HFFc6 (cell line): ENCODE data around the gene HOGA1. TPM values are rescaled to one million over a fixed set of nuclear protein-coding genes. Genes with fewer than 3 reads are reported as not detected.
"Not testable (repeated sequence)": the region's sequence is repeated elsewhere in the genome, so short reads cannot be mapped to it uniquely, and the experiment has no call there.

Experiments
- DNase-seq: peaks from one replicate; pipeline ENCODE4 v3.0.0-alpha.2; 2018
- H3K27ac Mint-ChIP-seq: 2 replicates; pipeline ENCODE4 v1.8.0; 2020; ENCODE audit warnings: mild to moderate bottlenecking, mixed read lengths
- H3K27me3 Mint-ChIP-seq: 2 replicates; pipeline ENCODE4 v1.8.0; 2021; ENCODE audit warnings: mild to moderate bottlenecking, moderate library complexity, mixed read lengths; ENCODE audit not compliant: insufficient read depth
- H3K36me3 Mint-ChIP-seq: 2 replicates; pipeline ENCODE4 v1.8.0; 2021; ENCODE audit warnings: low read depth, mixed read lengths
- H3K4me1 Mint-ChIP-seq: 2 replicates; pipeline ENCODE4 v1.8.0; 2020; ENCODE audit warnings: low read depth, mixed read lengths
- H3K4me3 Mint-ChIP-seq: 2 replicates; pipeline ENCODE4 v1.8.0; 2020; ENCODE audit warnings: mild to moderate bottlenecking, moderate library complexity, mixed read lengths
- H3K9me3 Mint-ChIP-seq: 2 replicates; pipeline ENCODE4 v1.8.0; 2020; ENCODE audit warnings: mild to moderate bottlenecking, mixed read lengths
- CTCF ChIP-seq: fragments of 200-600 bp; sonication (generic); IDR thresholded peaks from 2 replicates; pipeline ENCODE4 v1.5.0; 2021; ENCODE audit warnings: antibody characterized with exemption, mild to moderate bottlenecking
- total RNA-seq, 6 experiments: library from RNA; stranded (reverse); fragmentation: NEBNext Ultra II Directional; extraction: Animal tissue kit (Norgen Biotek cat#: 25700); gene quantifications; 2 replicates in 1 of 6; 3 replicates in 5 of 6; pipeline ENCODE4 v1.2.3, GENCODE V29; 2021

The HOGA1 gene
- total RNA-seq, 6 experiments from 2014 or later = 0.26 to 0.66 (median 0.46) TPM

GRCh38 chr10:97574374-97575126 is 9.6 kb upstream of the HOGA1 start:
- H3K27me3 Mint-ChIP-seq = no peaks in the 10 kb centered on the region; the same call in none of the 2 replicates
- peak overlapping the region; percentile 2; the same call in 1 of the 2 replicates for H3K4me3 Mint-ChIP-seq
- peaks cover 27% of the 10 kb centered on the region for H3K4me1 Mint-ChIP-seq
- no peak for TF ChIP-seq CTCF
- peak overlapping the region; percentile 47 for H3K27ac Mint-ChIP-seq
- peaks cover 3% of the 10 kb centered on the region; the same call in 1 of the 2 replicates for H3K36me3 Mint-ChIP-seq
- DNase-seq = peak; percentile 82
- H3K9me3 Mint-ChIP-seq = no peaks in the 10 kb centered on the region

- Mint-ChIP-seq H3K27me3 (no peaks in the 10 kb centered on the region; the same call in none of the 2 replicates), H3K27ac (peak overlapping the region; percentile 47), H3K36me3 (no peaks in the 10 kb centered on the region), H3K4me1 (peaks cover 27% of the 10 kb centered on the region), H3K4me3 (no peak overlapping the region), H3K9me3 (no peaks in the 10 kb centered on the region)
- DNase-seq = peak; percentile 5
- no peak for TF ChIP-seq CTCF
These were observed 9.0 kb upstream of the HOGA1 start for GRCh38 chr10:97575127-97575668.

- H3K4me1 Mint-ChIP-seq = peaks cover 27% of the 10 kb centered on the region
- not testable (repeated sequence) for H3K27ac Mint-ChIP-seq, H3K27me3 Mint-ChIP-seq, H3K4me3 Mint-ChIP-seq, DNase-seq, H3K9me3 Mint-ChIP-seq, H3K36me3 Mint-ChIP-seq
These were observed 7.7 kb upstream of the HOGA1 start for GRCh38 chr10:97576487-97576886.

- Mint-ChIP-seq H3K27ac (no peak overlapping the region), H3K27me3 (no peaks in the 10 kb centered on the region; the same call in none of the 2 replicates), H3K36me3 (no peaks in the 10 kb centered on the region), H3K9me3 (no peaks in the 10 kb centered on the region), H3K4me3 (no peak overlapping the region; the same call in 1 of the 2 replicates), H3K4me1 (peaks cover 24% of the 10 kb centered on the region)
- no peak for TF ChIP-seq CTCF
- DNase-seq = no peak
These were observed 6.5 kb upstream of the HOGA1 start for GRCh38 chr10:97577701-97578100.

GRCh38 chr10:97578171-97578844 is 5.9 kb upstream of the HOGA1 start:
- TF ChIP-seq CTCF = no peak
- Mint-ChIP-seq H3K36me3 (no peaks in the 10 kb centered on the region), H3K4me3 (peak overlapping the region; percentile 77), H3K4me1 (peaks cover 18% of the 10 kb centered on the region), H3K27me3 (no peaks in the 10 kb centered on the region; the same call in none of the 2 replicates), H3K27ac (peak overlapping the region; percentile 21), H3K9me3 (no peaks in the 10 kb centered on the region)
- no peak for DNase-seq
